RWPE1 (cell line): ENCODE measurements around the gene CCDC141.
"Not testable (repeated sequence)": the region's sequence is repeated elsewhere in the genome, so short reads cannot be mapped to it uniquely, and the experiment has no call there.

Source experiments
- CTCF ChIA-PET: fragments of 350-600 bp; sonication (Branson Sonifier 250); formaldehyde crosslinking; extraction: SDS; loops from one replicate; lab custom pipeline; 2021; lab: Yijun Ruan, JAX
- POLR2A ChIA-PET: fragments of 400-600 bp; formaldehyde crosslinking; extraction: SDS; loops from one replicate; lab custom pipeline; 2020; ENCODE audit warnings: antibody characterized with exemption; ENCODE audit not compliant: low non-redundant PET; lab: Yijun Ruan, JAX
- DNase-seq: peaks from one replicate; pipeline ENCODE4 v3.0.0; 2012; ENCODE audit warnings: low spot score
- H3K27ac ChIP-seq: fragments of 450-650 bp; 2 replicates; pipeline ENCODE4 v1.5.1; 2017
- CTCF ChIP-seq: fragments of 450-650 bp; conservative IDR thresholded peaks from 2 replicates; pipeline ENCODE4 v1.5.1; 2017; ENCODE audit warnings: low read depth, mild to moderate bottlenecking

The CCDC141 gene

GRCh38 chr2:178998539-178998938, 51.4 kb downstream of the CCDC141 start:
- CTCF ChIA-PET: interaction anchor here (0.6 kb wide), 1 partner anchor 33 kb away, joined by 3 read pairs; no protein-coding TSS in a partner anchor
- H3K27ac ChIP-seq: no peak overlapping the region
- TF ChIP-seq CTCF: no peak
- no peak for DNase-seq
- POLR2A ChIA-PET: no interaction called here

- no peak for TF ChIP-seq CTCF
- ChIA-PET CTCF (no interaction called here), POLR2A (no interaction called here)
- no peak for DNase-seq
- H3K27ac ChIP-seq: no peak overlapping the region
Measured at GRCh38 chr2:178997477-178997876, 52.5 kb downstream of the CCDC141 start.

- no peak overlapping the region for H3K27ac ChIP-seq
- ChIA-PET CTCF (no interaction called here), POLR2A (no interaction called here)
- no peak for TF ChIP-seq CTCF
- DNase-seq: no peak
Measured at GRCh38 chr2:178997067-178997466, 52.9 kb downstream of the CCDC141 start.

- H3K27ac ChIP-seq: no peak overlapping the region
- ChIA-PET CTCF (no interaction called here), POLR2A (no interaction called here)
- no peak for TF ChIP-seq CTCF
- no peak for DNase-seq
Measured at GRCh38 chr2:178994264-178994663, 55.7 kb downstream of the CCDC141 start.

- TF ChIP-seq CTCF: no peak
- H3K27ac ChIP-seq: no peak overlapping the region
- ChIA-PET CTCF (no interaction called here), POLR2A (no interaction called here)
- DNase-seq: no peak
Measured at GRCh38 chr2:178993788-178994187, 56.1 kb downstream of the CCDC141 start.

GRCh38 chr2:178992719-178993118, 57.2 kb downstream of the CCDC141 start:
- DNase-seq, CTCF ChIA-PET, H3K27ac ChIP-seq, POLR2A ChIA-PET: not testable (repeated sequence)

GRCh38 chr2:178990533-178991241, 59.2 kb downstream of the CCDC141 start:
- H3K27ac ChIP-seq: no peak overlapping the region
- no peak for DNase-seq
- no peak for TF ChIP-seq CTCF
- ChIA-PET CTCF (interaction anchor here (0.5 kb wide), 1 partner anchor 1723 kb away, joined by 3 read pairs; no protein-coding TSS in a partner anchor), POLR2A (no interaction called here)

- DNase-seq, H3K27ac ChIP-seq, POLR2A ChIA-PET, CTCF ChIA-PET: not testable (repeated sequence)
Measured at GRCh38 chr2:178989424-178989823, 60.5 kb downstream of the CCDC141 start.

GRCh38 chr2:178982652-178983051, 67.3 kb downstream of the CCDC141 start:
- POLR2A ChIA-PET, CTCF ChIA-PET, DNase-seq, H3K27ac ChIP-seq: not testable (repeated sequence)
